Measurements from ENCODE around the gene MEX3C. TPM values are rescaled to one million over a fixed set of nuclear protein-coding genes. Genes with fewer than 3 reads are reported as not detected.

Gene MEX3C
- 75.0 and 84.9 TPM in 2 replicates for total RNA-seq

DNA sequence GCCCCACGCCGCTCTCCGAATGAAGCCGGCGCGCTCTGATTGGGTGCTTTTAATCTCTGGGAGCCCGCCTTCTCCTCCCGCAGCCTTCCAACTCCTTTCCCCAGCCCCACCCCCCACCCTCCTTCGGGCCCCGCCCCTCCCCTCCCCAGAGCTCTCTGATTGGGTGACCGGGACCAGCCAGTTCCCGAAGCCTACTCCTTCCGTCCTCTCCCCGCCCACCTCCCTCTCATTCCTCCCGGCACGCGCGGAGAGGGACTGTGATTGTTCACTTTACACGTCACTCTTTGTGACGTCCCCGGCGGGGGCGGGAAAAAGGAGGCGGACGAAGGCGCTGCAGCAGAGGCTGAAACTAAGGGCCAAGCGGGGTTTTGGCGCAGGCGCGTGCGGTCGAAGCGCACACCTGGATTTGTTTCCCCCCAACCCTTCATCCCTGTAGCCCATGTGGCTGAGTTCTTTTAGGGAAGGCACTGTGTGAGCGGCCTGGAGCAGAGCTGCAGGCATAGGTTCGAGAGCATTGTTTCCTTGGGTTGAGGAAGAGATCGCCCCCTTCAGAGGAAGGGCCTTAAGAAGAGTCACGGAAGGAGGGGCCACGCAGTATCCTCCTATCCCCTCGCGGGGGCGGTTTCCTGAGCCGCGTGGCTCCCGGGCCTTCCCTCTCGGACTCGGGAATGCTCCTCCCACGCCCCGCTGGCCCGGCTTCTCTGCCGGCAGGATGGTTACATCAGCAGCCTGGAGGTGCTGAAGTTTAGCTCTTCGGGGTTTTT is at the start of gene MEX3C:
Gene MEX3C, minus strand, starts transcription at position 21 of the 764 bp plus-strand sequence. CDS start 361 bp downstream, outside the sequence.

Other genes starting within 250 kb of the MEX3C start
- gene ELAC1, start 229.6 kb downstream of the MEX3C start, total RNA-seq, result 8.6 TPM in 2 replicates
- 89.1 and 185 TPM in 2 replicates for gene SMAD4, start 167.5 kb downstream of the MEX3C start, total RNA-seq